Neural crest cell (in vitro differentiated cells): ENCODE results near the gene WDR59. TPM values are rescaled to one million over a fixed set of nuclear protein-coding genes. Genes with fewer than 3 reads are reported as not detected.

Experiments used
- DNase-seq: peaks from one replicate; pipeline ENCODE4 v3.0.0; 2021; ENCODE audit warnings: low read depth, mixed read lengths, low spot score
- H3K27ac Mint-ChIP-seq: one replicate; pipeline ENCODE4 v1.8.0; 2021; ENCODE audit warnings: mild to moderate bottlenecking, mixed read lengths; ENCODE audit not compliant: unreplicated experiment
- H3K27me3 Mint-ChIP-seq: 2 replicates; pipeline ENCODE4 v1.8.0; 2021; ENCODE audit warnings: low read depth, mild to moderate bottlenecking, mixed read lengths
- H3K36me3 Mint-ChIP-seq: 2 replicates; pipeline ENCODE4 v1.8.0; 2021; ENCODE audit warnings: low read depth, mild to moderate bottlenecking, mixed read lengths
- H3K4me1 Mint-ChIP-seq: 2 replicates; pipeline ENCODE4 v1.8.0; 2021; ENCODE audit warnings: mixed read lengths
- H3K4me3 Mint-ChIP-seq: one replicate; pipeline ENCODE4 v1.8.0; 2021; ENCODE audit warnings: mild to moderate bottlenecking, mixed read lengths
- H3K9me3 Mint-ChIP-seq: 2 replicates; pipeline ENCODE4 v1.8.0; 2021; ENCODE audit warnings: mixed read lengths
- CTCF ChIP-seq: fragments of 200-600 bp; sonication (generic); conservative IDR thresholded peaks from 2 replicates; pipeline ENCODE4 v1.5.0; 2021; ENCODE audit warnings: antibody characterized with exemption, mild to moderate bottlenecking
- total RNA-seq: library from RNA; stranded (reverse); gene quantifications from 2 replicates; pipeline ENCODE4 v1.2.1, GENCODE V29; 2021

WDR59 gene
- total RNA-seq, 1 donor from 2014 or later: 85.3 TPM

GRCh38 chr16:74942566-74942965, 42.4 kb downstream of the WDR59 start:
- no peak for TF ChIP-seq CTCF
- DNase-seq: no peak
- H3K27ac Mint-ChIP-seq: no peak overlapping the region
- no peak overlapping the region for H3K4me3 Mint-ChIP-seq
- no peaks in the 10 kb centered on the region for H3K4me1 Mint-ChIP-seq
- H3K27me3 Mint-ChIP-seq: no peaks in the 10 kb centered on the region
- H3K9me3 Mint-ChIP-seq: no peaks in the 10 kb centered on the region
- peaks cover 8% of the 10 kb centered on the region for H3K36me3 Mint-ChIP-seq

GRCh38 chr16:74939688-74940087, 45.2 kb downstream of the WDR59 start:
- Mint-ChIP-seq H3K27me3 (no peaks in the 10 kb centered on the region), H3K9me3 (no peaks in the 10 kb centered on the region), H3K4me1 (no peaks in the 10 kb centered on the region), H3K4me3 (no peak overlapping the region), H3K27ac (no peak overlapping the region), H3K36me3 (peaks cover 12% of the 10 kb centered on the region)
- no peak for TF ChIP-seq CTCF
- no peak for DNase-seq

GRCh38 chr16:74936902-74937560, 47.9 kb downstream of the WDR59 start:
- TF ChIP-seq CTCF: no peak
- no peaks in the 10 kb centered on the region for H3K9me3 Mint-ChIP-seq
- no peak overlapping the region for H3K27ac Mint-ChIP-seq
- DNase-seq: no peak
- H3K36me3 Mint-ChIP-seq: peaks cover 9% of the 10 kb centered on the region
- H3K4me3 Mint-ChIP-seq: no peak overlapping the region
- H3K27me3 Mint-ChIP-seq: no peaks in the 10 kb centered on the region
- no peaks in the 10 kb centered on the region for H3K4me1 Mint-ChIP-seq

GRCh38 chr16:74931445-74931844, 53.5 kb downstream of the WDR59 start:
- no peak for TF ChIP-seq CTCF
- Mint-ChIP-seq H3K4me3 (no peak overlapping the region), H3K36me3 (peaks cover 6% of the 10 kb centered on the region), H3K9me3 (no peaks in the 10 kb centered on the region), H3K4me1 (no peaks in the 10 kb centered on the region), H3K27me3 (no peaks in the 10 kb centered on the region), H3K27ac (no peak overlapping the region)
- no peak for DNase-seq

- Mint-ChIP-seq H3K27ac (no peak overlapping the region), H3K9me3 (no peaks in the 10 kb centered on the region), H3K4me3 (no peak overlapping the region), H3K36me3 (peaks cover 6% of the 10 kb centered on the region), H3K27me3 (no peaks in the 10 kb centered on the region), H3K4me1 (no peaks in the 10 kb centered on the region)
- DNase-seq: no peak
- no peak for TF ChIP-seq CTCF
Observed at GRCh38 chr16:74929636-74930035, 55.3 kb downstream of the WDR59 start.
